Measurements from ENCODE around the gene HSPA12B. TPM values are rescaled to one million over a fixed set of nuclear protein-coding genes. Genes with fewer than 3 reads are reported as not detected.

HSPA12B gene
- total RNA-seq, 2 donors from 2014 or later, result not detected

DNA sequence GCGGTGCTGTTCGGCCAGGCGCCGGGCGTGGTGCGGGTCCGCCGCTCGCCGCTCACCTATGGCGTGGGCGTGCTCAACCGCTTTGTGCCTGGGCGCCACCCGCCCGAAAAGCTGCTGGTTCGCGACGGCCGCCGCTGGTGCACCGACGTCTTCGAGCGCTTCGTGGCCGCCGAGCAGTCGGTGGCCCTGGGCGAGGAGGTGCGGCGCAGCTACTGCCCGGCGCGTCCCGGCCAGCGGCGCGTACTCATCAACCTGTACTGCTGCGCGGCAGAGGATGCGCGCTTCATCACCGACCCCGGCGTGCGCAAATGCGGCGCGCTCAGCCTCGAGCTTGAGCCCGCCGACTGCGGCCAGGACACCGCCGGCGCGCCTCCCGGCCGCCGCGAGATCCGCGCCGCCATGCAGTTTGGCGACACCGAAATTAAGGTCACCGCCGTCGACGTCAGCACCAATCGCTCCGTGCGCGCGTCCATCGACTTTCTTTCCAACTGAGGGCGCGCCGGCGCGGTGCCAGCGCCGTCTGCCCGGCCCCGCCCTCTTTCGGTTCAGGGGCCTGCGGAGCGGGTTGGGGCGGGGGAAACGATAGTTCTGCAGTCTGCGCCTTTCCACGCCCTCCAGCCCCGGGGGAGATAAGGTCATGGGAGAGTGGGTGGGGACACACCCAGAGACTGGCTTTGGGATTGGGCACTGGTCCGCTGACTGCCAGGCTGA lies 19.3 kb downstream of the HSPA12B start:
- ATAC-seq, result peak; percentile 51 to 67
- Mint-ChIP-seq H3K9me3 (no peaks in the 10 kb centered on the region), H3K36me3 (no peaks in the 10 kb centered on the region)

DNA sequence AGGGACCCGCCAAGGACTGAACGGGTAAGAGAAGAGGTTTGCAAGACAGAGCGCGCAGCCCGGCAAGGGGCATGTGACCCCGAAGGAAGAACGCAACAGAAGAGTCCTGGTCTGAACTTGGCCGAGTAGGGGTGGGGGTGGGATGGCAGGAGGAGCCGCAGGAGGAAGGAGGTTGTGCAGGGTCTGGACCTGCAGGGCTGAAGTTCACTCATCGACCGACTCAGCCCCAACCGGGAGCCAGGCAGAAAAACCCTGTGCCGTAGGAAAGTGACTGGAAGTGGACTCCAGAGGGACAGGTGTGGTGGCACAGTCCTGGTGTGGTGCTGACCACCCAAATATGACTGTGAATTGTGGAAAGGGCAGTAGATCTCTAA lies 19.9 kb downstream of the HSPA12B start:
- Mint-ChIP-seq H3K9me3 (no peaks in the 10 kb centered on the region), H3K27ac (peak overlapping the region in 1 of 2 donors; percentile 69), H3K36me3 (no peaks in the 10 kb centered on the region)
- DNase-seq (ENCODE audit: low spot score in 2 of 2) (no peak), ATAC-seq (peak in 1 of 2 donors; percentile 1)

More for the DNA sequence above, 19.3 kb downstream of the HSPA12B start:
- H3K27ac Mint-ChIP-seq, result peak overlapping the region in 1 of 2 donors; percentile 69
- DNase-seq (ENCODE audit: low spot score in 2 of 2), result peak in 1 of 2 donors; percentile 51

DNA sequence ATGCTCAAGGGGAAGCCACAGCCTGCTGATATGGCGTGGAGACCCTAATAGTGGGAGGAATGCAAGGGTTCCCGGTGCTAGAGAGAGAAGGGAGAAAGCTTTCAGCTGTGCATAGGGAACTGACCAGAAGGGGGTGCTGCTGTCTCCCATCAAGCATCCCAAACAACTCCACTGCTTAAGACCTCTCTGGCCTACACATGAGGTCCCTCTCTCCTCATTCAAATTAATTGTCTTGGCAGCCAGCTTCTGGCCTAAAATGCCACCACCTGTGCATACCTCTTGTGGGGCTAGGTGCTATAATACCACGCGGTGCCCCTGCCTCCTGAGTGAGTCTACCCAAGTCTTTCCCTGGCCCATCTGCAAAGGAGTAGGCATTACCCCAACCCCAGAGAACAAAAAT lies 20.6 kb downstream of the HSPA12B start:
- Mint-ChIP-seq H3K9me3 (no peaks in the 10 kb centered on the region), H3K27ac (no peak overlapping the region), H3K36me3 (peaks cover 0 to 4% of the 10 kb centered on the region in 2 donors)
- DNase-seq (ENCODE audit: low spot score in 2 of 2) (peak in 1 of 2 donors; percentile 60), ATAC-seq (peak; percentile 65 to 75)

DNA sequence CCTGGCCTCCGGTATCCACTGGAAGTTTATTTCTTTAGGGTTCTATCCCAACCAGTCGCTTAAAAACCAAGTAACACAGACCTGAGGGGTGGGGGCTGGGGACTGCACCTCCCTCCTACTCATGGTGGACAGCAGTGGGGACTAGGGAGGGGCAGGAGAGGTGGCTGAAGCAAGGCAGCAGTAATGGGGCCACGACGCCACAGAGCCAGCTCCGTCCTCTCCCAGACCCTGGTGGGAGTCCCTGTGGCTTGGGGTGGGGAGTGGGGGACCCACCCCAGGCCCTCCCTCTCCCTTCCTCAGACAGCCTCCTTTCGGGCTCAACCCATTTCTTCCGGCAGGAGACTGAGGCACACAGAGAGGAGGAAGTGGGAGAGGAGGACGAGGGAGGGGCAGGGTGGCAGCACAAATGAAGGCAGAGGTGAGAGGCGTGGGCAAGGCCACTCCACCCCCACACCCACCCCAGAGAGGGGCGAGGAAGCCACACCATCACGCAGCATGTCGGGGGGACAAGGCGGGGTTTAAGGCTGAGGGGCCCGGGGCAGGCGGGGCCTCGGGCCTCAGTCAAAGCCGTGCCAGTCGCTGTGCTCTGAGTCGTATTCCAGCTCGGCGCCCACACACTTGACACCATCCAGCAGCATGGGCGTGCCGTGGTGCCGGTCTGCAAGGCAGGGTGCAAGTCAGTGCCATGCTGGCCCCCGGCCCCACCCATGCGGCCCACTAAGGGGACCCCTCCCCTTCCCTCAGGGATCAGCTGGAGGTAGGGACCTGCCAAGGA lies 21.2 kb downstream of the HSPA12B start:
- Mint-ChIP-seq H3K36me3 (peaks cover 0 to 6% of the 10 kb centered on the region in 2 donors), H3K9me3 (no peaks in the 10 kb centered on the region), H3K27ac (no peak overlapping the region)
- DNase-seq (ENCODE audit: low spot score in 2 of 2) (no peak), ATAC-seq (no peak)

DNA sequence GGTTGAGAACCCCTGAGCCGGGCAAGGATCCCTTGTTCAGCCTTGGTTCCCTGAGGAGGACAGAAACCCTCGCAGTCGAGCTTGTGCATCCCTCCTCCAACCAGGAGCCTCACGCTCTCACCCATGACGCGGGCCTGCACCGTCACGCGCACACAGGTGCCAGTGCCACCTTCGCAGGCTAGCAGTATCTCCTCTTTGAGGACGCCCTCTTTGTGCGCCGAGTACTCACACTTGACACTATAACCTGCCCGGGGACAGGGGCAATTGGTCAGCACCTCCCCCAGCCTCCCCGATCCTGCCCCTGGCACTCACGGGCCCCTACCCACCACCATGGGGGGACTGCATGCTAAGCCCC lies 21.8 kb downstream of the HSPA12B start:
- Mint-ChIP-seq H3K27ac (peak overlapping the region in 1 of 2 donors; percentile 39), H3K9me3 (no peaks in the 10 kb centered on the region), H3K36me3 (peaks cover 0 to 6% of the 10 kb centered on the region in 2 donors)
- ATAC-seq (no peak), DNase-seq (ENCODE audit: low spot score in 2 of 2) (no peak)

DNA sequence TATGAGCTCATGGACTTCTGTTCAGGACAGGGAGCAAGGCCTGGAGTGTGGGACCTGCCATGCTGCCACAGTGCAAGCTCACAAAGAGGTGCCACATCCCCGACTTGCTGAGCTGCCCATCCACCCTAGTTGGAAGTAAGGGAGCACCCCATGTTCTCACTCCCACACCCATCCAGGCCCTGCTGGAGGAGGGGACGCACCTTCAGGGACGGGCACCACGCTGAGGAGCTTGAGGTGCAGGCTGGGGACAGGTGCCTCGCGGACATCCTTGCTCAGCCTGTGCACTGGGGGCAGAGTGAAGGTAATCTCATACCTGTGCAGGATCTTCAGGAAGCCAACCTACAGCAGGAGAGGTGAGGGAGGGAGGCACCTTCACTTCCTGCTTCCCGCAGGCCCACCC lies 22.8 kb downstream of the HSPA12B start:
- H3K9me3 Mint-ChIP-seq, result no peaks in the 10 kb centered on the region
- DNase-seq (ENCODE audit: low spot score in 2 of 2) (no peak), ATAC-seq (no peak)
- peak overlapping the region in 1 of 2 donors; percentile 39 for H3K27ac Mint-ChIP-seq
- peaks cover 0 to 6% of the 10 kb centered on the region in 2 donors for H3K36me3 Mint-ChIP-seq

DNA sequence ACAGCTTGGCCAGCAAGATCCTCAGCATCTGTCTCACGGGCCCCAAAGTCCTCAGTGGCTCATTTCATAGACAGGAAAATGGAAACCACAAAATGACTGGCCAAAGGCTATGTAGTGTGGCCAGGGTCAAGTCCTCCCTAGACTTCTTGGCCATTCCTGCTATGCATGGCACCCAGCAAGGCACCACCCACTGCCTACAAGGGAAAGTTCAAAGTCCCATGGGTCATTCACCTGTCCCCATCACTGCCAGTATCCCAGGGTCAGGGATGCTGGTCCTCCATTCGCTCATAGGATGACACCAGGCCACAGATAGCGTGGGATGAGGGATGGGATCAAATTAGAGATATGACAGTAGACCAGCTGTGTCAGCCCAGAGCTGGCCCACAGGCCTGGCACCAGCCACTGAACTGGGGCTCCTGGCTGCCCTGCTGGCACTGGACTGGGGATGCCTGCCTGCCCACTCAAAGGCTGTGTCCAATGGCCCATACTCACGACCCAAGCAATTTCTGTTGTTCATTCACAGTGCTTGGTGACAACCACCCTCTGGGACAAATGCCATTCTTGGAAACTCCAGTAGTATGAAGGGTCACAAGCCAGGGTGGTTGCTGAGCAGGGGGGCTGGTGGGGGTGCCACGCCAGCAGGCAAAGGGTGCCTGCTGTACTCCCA lies 23.5 kb downstream of the HSPA12B start:
- Mint-ChIP-seq H3K27ac (peak overlapping the region in 1 of 2 donors; percentile 65), H3K36me3 (peaks cover 0 to 6% of the 10 kb centered on the region in 2 donors), H3K9me3 (no peaks in the 10 kb centered on the region)
- ATAC-seq (no peak), DNase-seq (ENCODE audit: low spot score in 2 of 2) (no peak)

DNA sequence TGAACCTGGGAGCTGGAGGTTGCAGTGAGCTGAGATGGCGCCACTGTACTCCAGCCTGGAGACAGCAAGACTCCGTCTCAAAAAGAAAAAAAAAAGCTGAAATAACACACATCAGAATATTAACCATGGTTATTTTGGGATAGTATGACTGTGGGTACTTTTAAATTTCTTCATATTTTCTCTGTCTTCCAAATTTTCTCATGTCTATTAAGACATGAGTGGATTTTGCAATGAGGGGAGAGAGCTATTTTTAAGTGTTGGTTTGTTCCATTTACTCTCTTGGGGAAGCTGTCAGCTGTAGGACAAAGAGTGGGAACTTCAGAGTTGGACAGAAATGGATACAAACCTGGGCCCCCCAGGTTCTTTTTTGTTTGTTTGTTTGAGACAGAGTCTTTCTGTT lies 24.8 kb downstream of the HSPA12B start:
- Mint-ChIP-seq H3K9me3 (no peaks in the 10 kb centered on the region), H3K36me3 (peaks cover 0 to 6% of the 10 kb centered on the region in 2 donors), H3K27ac (no peak overlapping the region)
- DNase-seq (ENCODE audit: low spot score in 2 of 2) (no peak), ATAC-seq (no peak)

DNA sequence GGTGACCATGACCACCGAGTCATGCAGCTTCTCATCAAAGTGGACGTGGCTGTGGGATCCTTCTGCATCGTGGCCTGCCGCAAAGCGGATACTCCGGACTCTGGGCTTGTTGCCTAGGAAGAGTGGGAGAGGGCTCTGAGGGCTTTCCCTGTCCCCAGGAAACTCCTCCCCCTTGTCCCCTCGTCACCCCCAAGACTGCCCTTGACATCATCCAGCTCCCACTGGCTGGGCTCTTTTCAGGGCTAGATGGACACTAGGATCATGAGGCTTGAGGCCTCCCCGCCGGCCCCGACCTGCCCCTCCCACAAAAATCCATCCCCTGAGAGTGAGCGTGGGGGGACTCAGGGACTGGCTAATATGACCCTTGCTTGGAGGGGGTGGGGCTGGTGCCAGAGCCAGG lies 26.1 kb downstream of the HSPA12B start:
- DNase-seq (ENCODE audit: low spot score in 2 of 2), result no peak
- H3K9me3 Mint-ChIP-seq, result no peaks in the 10 kb centered on the region
- no peak overlapping the region for H3K27ac Mint-ChIP-seq
- no peak for ATAC-seq
- peaks cover 0 to 6% of the 10 kb centered on the region in 2 donors for H3K36me3 Mint-ChIP-seq

DNA sequence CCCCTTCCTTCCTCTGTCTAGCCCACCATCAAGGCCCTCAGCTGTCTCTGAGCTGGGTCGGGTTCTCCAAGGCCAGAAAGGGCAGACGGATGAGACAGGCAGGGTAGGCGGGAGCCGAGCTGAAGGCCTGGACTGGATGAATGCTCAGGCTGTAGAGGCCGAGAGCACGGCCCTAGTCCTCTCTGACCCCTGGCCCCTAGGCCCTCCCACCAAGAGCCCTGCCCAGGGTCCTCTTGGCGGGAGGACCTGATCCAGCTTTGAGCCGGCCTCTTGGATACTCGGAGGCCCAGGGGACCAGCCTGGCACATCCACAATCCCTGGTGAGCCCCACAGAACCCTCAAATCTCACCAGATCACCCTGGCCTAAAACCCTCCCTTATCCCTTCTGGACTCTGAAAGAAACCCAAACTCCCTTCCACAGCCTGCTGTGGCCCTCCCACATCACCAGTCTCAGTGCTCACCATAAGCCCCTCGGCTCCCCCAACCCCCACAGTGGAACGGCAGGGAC lies 26.9 kb downstream of the HSPA12B start:
- ATAC-seq (no peak), DNase-seq (ENCODE audit: low spot score in 2 of 2) (no peak)
- Mint-ChIP-seq H3K27ac (peak overlapping the region; percentile 34 to 95), H3K9me3 (no peaks in the 10 kb centered on the region), H3K36me3 (peaks cover 0 to 6% of the 10 kb centered on the region in 2 donors)

DNA sequence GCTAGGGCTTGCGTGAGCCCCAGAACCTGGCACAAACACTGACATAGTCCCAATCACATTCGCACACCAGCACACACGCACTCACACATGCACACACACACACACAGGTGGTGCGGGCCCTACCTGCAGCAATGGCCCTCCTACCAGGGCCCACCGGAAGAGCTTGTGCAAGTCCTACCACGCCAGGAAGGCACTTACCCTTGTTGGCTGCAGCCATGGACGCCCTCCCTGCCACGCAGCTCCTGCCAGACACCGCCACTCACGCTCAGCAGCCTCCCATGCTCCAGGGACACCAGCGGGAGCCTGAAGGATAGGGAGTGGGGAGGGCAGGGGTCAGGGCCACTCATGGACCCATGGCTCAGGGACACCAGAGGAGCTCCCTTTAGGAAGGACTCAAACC lies 27.4 kb downstream of the HSPA12B start:
- no peaks in the 10 kb centered on the region for H3K9me3 Mint-ChIP-seq

DNA sequence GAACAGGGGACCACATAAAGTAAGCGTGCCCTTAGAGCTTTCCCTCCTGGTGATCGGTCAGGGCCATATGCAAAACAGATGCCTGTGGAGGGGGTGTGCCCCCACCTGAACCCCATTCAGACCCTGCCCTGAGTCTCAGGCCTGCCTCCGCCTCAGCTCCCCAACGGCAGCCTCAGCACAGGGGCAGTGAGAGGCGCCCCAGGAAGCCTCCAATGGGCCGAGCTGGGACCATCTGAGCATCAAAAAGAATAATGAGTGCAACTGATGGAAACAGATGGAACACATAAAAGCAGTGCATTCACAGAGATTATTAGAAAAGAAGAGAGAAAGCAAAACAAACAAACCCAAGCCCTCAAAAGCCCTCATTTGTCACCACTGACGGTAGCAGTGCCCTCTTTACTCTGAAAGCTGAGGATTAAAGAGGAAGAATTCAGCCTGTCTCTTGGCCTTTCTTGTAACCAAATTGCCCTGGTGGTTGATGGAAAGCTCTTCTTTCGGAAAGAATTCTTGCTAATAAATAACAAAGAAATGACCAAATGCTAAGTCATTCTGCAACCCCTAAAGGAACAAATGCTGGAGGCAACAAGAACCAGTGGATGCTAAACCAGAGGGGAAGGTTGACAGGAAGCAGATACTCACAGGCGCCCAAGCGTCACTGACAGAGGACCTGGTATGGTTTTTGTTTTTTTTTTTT lies 28.3 kb downstream of the HSPA12B start:
- DNase-seq (ENCODE audit: low spot score in 2 of 2), result no peak
- no peak for ATAC-seq
- Mint-ChIP-seq H3K36me3 (peaks cover 0 to 6% of the 10 kb centered on the region in 2 donors), H3K27ac (no peak overlapping the region), H3K9me3 (no peaks in the 10 kb centered on the region)

More for the DNA sequence above, 27.4 kb downstream of the HSPA12B start:
- DNase-seq (ENCODE audit: low spot score in 2 of 2) (no peak), ATAC-seq (no peak)
- peaks cover 0 to 6% of the 10 kb centered on the region in 2 donors for H3K36me3 Mint-ChIP-seq
- H3K27ac Mint-ChIP-seq, result peak overlapping the region; percentile 34 to 95

DNA sequence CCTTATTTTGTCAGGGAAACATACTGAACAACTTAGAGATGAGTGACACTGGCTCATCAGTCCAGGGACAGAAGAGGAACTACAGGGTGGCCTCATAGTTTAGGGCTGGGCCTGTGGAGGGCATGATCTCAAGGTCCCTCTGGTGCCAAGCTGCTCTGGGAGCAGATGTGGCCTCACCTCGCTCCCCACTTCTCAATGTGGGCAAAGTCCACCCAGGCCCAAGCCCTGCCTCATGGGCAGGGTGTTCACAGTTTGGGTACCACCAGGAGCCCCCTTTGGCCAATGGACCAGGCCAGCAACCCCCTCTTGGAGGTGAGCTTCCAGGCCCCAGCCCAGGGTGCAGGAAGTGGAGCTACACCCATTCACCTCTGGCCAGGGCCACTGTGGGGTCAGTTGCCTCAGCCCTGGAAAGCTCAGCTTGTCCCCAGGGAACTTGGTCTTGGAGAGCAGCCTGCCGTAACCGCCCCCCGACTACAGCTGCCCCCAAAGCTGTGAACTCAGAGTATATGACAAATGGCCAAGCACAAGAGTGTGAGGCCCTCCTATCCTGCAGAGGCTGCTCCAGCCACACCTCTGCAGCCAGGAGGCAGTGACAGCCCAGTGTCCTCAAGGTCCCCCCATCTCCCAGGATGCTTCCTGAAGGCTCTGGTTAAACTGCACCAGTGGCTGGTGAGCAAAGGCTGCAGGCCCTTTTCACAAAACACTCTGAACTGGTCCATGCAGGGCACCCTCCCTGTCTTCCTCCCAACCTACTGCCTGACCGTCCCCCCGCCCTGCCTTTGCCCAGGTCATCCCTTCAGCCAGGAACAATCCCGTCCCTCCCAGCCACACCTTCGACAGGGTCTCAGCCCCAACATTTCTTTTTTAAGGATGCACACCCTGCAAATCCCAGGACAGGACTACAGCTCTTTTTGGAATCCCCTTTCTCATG lies 31.5 kb downstream of the HSPA12B start:
- ATAC-seq, result no peak
- no peaks in the 10 kb centered on the region for H3K9me3 Mint-ChIP-seq
- no peak for DNase-seq (ENCODE audit: low spot score in 2 of 2)

DNA sequence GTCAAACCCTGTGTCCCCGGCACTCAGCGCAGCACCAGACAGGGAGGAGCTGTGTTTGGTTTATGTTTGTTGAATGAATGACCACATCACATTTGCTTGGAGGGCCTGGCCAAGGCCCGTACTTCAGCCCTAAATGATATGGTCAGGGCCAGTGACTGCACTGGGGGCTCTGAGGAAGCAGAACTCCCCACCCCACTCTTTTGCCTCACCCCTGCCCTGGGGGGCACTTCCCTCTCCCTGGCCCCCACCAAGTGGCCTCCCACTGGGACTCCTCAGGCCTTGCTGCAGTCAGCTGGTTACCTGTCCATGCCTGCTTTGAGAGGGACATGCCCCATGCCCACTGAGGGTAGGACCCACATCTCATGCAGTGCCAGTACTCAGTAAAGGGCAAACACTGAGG lies 32.2 kb downstream of the HSPA12B start:
- ATAC-seq, result no peak
- no peaks in the 10 kb centered on the region for H3K9me3 Mint-ChIP-seq
- H3K36me3 Mint-ChIP-seq, result no peaks in the 10 kb centered on the region
- H3K27ac Mint-ChIP-seq, result no peak overlapping the region
- no peak for DNase-seq (ENCODE audit: low spot score in 2 of 2)

More for the DNA sequence above, 31.5 kb downstream of the HSPA12B start:
- Mint-ChIP-seq H3K27ac (no peak overlapping the region), H3K36me3 (no peaks in the 10 kb centered on the region)

DNA sequence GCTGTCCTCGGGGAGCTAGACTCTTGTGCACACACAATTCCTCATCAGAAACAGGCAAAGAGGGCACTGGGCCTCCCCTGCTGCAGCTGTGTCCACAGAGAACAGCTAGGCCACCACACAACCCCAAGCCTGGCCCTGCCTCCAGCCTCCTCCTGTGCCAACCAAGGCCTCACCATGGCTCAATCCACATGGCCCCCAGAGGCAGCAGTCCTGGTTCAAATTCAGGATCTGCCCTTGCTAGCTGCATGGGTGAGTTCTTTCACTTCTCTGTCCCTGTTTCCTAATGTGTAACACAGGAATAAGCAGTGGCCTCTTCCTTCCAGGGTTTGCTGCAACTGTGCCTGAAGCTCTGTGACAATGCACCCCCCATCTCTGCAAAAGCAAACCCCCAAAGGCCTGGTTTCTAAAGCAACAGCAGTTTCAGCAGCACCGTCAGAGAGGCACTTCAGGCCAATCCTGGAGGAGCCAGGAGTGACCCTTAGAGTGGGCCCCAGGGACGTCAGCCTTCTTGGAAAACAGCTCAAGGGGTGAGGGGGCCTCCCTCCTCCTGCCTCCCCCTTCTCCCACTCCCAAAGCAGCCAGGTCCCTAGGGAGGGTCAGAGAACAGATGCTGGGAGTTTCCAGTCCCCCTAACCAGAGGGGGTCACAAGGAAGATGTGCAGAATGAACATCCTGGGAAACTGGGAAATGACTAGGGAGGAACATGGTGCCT lies 32.8 kb downstream of the HSPA12B start:
- no peak for ATAC-seq
- no peak for DNase-seq (ENCODE audit: low spot score in 2 of 2)
- no peaks in the 10 kb centered on the region for H3K9me3 Mint-ChIP-seq
- no peaks in the 10 kb centered on the region for H3K36me3 Mint-ChIP-seq
- peak overlapping the region in 1 of 2 donors; percentile 34 for H3K27ac Mint-ChIP-seq
